ENCODE measurements around the gene ACKR3.

DNA sequence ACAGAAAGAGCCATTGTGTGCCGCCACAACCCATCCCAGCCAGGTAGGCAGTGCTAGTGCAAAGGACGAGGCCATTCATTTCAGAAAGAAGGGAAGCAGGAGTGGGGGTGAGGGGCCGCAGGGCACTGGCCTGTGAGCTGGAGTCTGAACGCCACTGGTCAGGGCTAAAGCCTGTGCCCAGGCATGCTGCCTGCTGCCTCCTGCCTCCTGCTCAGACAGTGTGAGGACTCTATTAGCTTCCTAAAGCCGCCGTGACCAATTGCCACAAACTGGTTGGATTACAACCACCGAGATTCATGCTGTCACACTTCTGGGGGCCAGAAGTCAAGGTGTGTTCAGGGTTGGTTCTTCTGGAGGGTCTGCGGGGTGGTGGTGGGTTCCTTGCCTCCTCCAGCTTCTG is 21.2 kb downstream of the ACKR3 start:
- TF ChIP-seq, protein P1, sequence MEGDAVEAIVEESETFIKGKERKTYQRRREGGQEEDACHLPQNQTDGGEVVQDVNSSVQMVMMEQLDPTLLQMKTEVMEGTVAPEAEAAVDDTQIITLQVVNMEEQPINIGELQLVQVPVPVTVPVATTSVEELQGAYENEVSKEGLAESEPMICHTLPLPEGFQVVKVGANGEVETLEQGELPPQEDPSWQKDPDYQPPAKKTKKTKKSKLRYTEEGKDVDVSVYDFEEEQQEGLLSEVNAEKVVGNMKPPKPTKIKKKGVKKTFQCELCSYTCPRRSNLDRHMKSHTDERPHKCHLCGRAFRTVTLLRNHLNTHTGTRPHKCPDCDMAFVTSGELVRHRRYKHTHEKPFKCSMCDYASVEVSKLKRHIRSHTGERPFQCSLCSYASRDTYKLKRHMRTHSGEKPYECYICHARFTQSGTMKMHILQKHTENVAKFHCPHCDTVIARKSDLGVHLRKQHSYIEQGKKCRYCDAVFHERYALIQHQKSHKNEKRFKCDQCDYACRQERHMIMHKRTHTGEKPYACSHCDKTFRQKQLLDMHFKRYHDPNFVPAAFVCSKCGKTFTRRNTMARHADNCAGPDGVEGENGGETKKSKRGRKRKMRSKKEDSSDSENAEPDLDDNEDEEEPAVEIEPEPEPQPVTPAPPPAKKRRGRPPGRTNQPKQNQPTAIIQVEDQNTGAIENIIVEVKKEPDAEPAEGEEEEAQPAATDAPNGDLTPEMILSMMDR (IDR thresholded peaks at IDR 0.05), result no peak
- TF ChIP-seq SIN3A (IDR thresholded peaks at IDR 0.05; ENCODE audit: borderline replicate concordance, insufficient read depth, low read depth, low read length), result no peak
